ENCODE data around the gene KIF3B. TPM values are rescaled to one million over a fixed set of nuclear protein-coding genes. Genes with fewer than 3 reads are reported as not detected.

KIF3B gene
- total RNA-seq, 1 experiment from 2014 or later = 24.3 TPM

GRCh38 chr20:32232326-32232886, 45.0 kb upstream of the KIF3B start:
- intact Hi-C loops (cut with micrococcal nuclease; ENCODE audit: unreplicated experiment) = no loop called here
- Histone ChIP-seq H3K27me3 (replicated peaks; ENCODE audit: insufficient read depth, low read depth, low read length, poor library complexity) (no peaks in the 10 kb centered on the region), H3K4me3 (ENCODE audit: low read depth, low read length, poor library complexity, severe bottlenecking) (no peak overlapping the region), H3K36me3 (ENCODE audit: insufficient read depth, low read length, poor library complexity, severe bottlenecking) (peaks cover 64% of the 10 kb centered on the region), H3K27ac (ENCODE audit: low read depth, low read length, poor library complexity, severe bottlenecking) (peak overlapping the region; percentile 15), H3K9me3 (ENCODE audit: low read depth, low read length, poor library complexity, severe bottlenecking) (no peaks in the 10 kb centered on the region), H3K4me1 (ENCODE audit: insufficient read depth, low read length, poor library complexity, severe bottlenecking) (peaks cover 9% of the 10 kb centered on the region)
- no peak for DNase-seq (ENCODE audit: low spot score)
- ChIA-PET POLR2A (ENCODE audit: low non-redundant PET) (no interaction called here), CTCF (no interaction called here)
- BruUV-seq (replicated peaks) = no TSS peak
- TF ChIP-seq CTCF (conservative IDR thresholded peaks at IDR 0.05; ENCODE audit: low read depth, low read length) (no peak), EZH2 (IDR thresholded peaks at IDR 0.05; ENCODE audit: borderline replicate concordance, low read depth, low read length, poor library complexity, severe bottlenecking) (no peak)

- Histone ChIP-seq H3K27me3 (replicated peaks; ENCODE audit: insufficient read depth, low read depth, low read length, poor library complexity) (no peaks in the 10 kb centered on the region), H3K9me3 (ENCODE audit: low read depth, low read length, poor library complexity, severe bottlenecking) (no peaks in the 10 kb centered on the region), H3K27ac (ENCODE audit: low read depth, low read length, poor library complexity, severe bottlenecking) (no peak overlapping the region), H3K36me3 (ENCODE audit: insufficient read depth, low read length, poor library complexity, severe bottlenecking) (peaks cover 59% of the 10 kb centered on the region), H3K4me3 (ENCODE audit: low read depth, low read length, poor library complexity, severe bottlenecking) (no peak overlapping the region), H3K4me1 (ENCODE audit: insufficient read depth, low read length, poor library complexity, severe bottlenecking) (peaks cover 9% of the 10 kb centered on the region)
- intact Hi-C loops (cut with micrococcal nuclease; ENCODE audit: unreplicated experiment) = no loop called here
- BruUV-seq (replicated peaks) = no TSS peak
- no peak for TF ChIP-seq CTCF (conservative IDR thresholded peaks at IDR 0.05; ENCODE audit: low read depth, low read length)
- no peak for TF ChIP-seq EZH2 (IDR thresholded peaks at IDR 0.05; ENCODE audit: borderline replicate concordance, low read depth, low read length, poor library complexity, severe bottlenecking)
- no peak for DNase-seq (ENCODE audit: low spot score)
- POLR2A ChIA-PET (ENCODE audit: low non-redundant PET) = no interaction called here
- CTCF ChIA-PET = no interaction called here
These were observed 44.2 kb upstream of the KIF3B start for GRCh38 chr20:32233286-32233685.

- H3K4me1 ChIP-seq (ENCODE audit: insufficient read depth, low read length, poor library complexity, severe bottlenecking) = peaks cover 9% of the 10 kb centered on the region
- no TSS peak for BruUV-seq (replicated peaks)
- ChIA-PET POLR2A (ENCODE audit: low non-redundant PET) (no interaction called here), CTCF (no interaction called here)
- no peak for DNase-seq (ENCODE audit: low spot score)
- no peak for TF ChIP-seq CTCF (conservative IDR thresholded peaks at IDR 0.05; ENCODE audit: low read depth, low read length)
- no peak for TF ChIP-seq EZH2 (IDR thresholded peaks at IDR 0.05; ENCODE audit: borderline replicate concordance, low read depth, low read length, poor library complexity, severe bottlenecking)
- H3K27ac ChIP-seq (ENCODE audit: low read depth, low read length, poor library complexity, severe bottlenecking) = no peak overlapping the region
- no peaks in the 10 kb centered on the region for H3K9me3 ChIP-seq (ENCODE audit: low read depth, low read length, poor library complexity, severe bottlenecking)
- H3K4me3 ChIP-seq (ENCODE audit: low read depth, low read length, poor library complexity, severe bottlenecking) = no peak overlapping the region
- intact Hi-C loops (cut with micrococcal nuclease; ENCODE audit: unreplicated experiment) = no loop called here
- peaks cover 49% of the 10 kb centered on the region for H3K36me3 ChIP-seq (ENCODE audit: insufficient read depth, low read length, poor library complexity, severe bottlenecking)
- H3K27me3 ChIP-seq (replicated peaks; ENCODE audit: insufficient read depth, low read depth, low read length, poor library complexity) = no peaks in the 10 kb centered on the region
These were observed 43.2 kb upstream of the KIF3B start for GRCh38 chr20:32234135-32234808.

All from A673 (cell line).